GM15510 (cell line): ENCODE results near the gene PLAAT3.

Source experiments
- POLR2A ChIP-seq: IDR thresholded peaks from 3 replicates; pipeline ENCODE4 v1.6.1; 2011; ENCODE audit warnings: borderline replicate concordance; ENCODE audit not compliant: insufficient read length; ENCODE audit errors: extremely low read depth

PLAAT3 gene

DNA sequence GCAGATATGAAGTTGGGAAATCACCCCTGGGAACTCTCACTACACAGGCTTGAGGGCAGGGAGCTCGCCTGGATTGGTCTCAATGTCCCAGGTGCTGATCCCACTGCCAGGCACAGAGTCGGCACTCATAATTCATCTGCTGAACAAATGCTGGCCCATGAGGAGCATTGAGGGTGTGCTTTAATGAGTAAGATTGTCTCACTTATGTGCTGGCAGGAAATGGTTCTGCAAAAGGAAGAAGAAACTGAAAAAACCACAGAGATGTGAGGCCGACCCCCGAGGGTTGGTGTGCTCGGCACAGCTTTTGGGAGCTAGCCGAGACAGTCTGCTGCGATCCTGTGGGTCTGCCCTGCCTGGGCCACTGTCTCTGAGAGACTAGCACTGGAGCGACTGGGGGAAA lies 60.5 kb downstream of the PLAAT3 start:
- TF ChIP-seq POLR2A: no peak

- no peak for TF ChIP-seq POLR2A
Measured at GRCh38 chr11:63552921-63553320, 61.3 kb downstream of the PLAAT3 start.

- TF ChIP-seq POLR2A: no peak
Measured at GRCh38 chr11:63551889-63552266, 62.4 kb downstream of the PLAAT3 start.

GRCh38 chr11:63551091-63551888 lies 62.9 kb downstream of the PLAAT3 start:
- TF ChIP-seq POLR2A: no peak

GRCh38 chr11:63549411-63549810 lies 64.8 kb downstream of the PLAAT3 start:
- no peak for TF ChIP-seq POLR2A

GRCh38 chr11:63548178-63548577 lies 66.1 kb downstream of the PLAAT3 start:
- TF ChIP-seq POLR2A: no peak

GRCh38 chr11:63547061-63547460 lies 67.2 kb downstream of the PLAAT3 start:
- TF ChIP-seq POLR2A: no peak

DNA sequence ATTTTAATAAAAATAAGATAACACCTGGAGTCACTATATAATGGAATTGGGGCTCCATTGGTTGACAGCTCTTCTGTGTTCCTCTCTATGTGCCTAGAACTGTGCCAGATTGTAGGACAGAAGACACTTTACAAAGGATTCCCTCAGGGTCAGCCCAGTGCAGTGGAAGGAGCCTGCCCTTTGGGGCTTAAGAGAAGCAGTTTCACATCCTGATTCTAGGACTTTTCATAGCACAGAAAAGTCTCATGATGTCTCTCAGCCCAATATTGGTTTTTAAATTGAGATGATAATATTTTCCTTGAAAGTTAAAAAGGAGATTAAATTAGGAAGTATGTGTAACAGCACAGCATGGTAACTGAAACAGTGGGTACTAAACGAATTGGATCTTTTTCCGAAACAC lies 70.5 kb downstream of the PLAAT3 start:
- no peak for TF ChIP-seq POLR2A

DNA sequence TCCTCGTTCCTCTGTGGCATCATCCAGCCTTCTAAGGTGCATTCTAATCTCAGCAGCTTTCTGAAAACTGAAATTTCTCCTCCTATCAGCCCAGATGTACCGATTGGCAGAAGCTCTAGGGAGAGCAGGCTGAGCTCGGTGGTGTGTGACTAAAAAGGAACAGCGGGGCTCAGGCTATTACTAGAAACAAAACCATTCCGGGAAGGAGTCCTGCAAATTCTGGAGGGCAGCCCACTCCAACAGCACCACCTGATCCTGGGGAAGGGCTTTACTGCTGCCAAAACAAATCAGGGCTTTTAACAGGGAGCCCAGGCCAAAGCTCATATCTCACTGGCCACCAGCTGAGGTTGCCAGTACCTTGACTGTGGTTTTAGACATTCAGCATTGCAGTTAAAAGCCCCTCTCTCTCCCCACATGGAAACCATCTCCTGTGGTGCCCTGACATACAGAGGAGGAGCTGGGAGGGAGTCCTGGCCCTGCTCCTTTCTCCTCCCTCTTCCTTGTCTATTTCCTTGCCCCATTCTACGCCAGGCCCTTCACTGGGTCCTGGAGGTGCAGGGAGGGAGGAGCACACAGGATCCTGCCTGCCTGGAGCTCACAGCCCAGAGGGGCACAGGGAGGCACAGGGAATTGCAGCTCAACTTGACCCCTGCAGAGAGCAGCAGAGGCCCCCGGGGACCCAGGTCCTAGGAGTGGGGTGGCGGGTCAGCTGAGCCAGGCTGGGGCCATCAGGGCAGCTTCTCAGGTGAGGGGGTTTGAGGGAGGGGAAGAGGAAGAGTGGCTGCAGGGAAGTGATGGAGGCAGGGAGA lies 76.7 kb downstream of the PLAAT3 start:
- no peak for TF ChIP-seq POLR2A

- no peak for TF ChIP-seq POLR2A
Measured at GRCh38 chr11:63536669-63537292, 77.5 kb downstream of the PLAAT3 start, which contains the start of gene PLAAT4. TSS of gene PLAAT4 (plus strand) at chr11:63536808. CDS start at chr11:63536869, 61 bp downstream.

DNA sequence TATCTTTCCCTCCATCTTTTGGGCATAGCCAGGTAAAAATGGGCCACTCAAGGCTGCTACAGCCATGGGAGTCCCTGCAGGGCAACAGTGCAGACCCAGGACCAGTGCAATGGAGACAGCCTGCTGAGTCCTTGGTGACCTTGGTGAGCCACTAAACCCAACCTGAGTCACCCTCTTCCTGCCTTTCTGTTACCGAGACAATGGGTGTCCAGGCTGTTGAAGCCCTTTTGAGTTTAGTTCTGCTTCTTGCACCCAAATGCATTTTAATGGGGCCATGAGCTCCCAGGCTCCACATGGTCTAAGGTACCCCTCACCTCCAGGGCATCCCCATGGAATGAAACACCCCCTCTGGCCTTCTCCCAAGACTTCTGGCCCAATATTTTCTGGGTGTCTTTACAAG lies 78.5 kb downstream of the PLAAT3 start:
- no peak for TF ChIP-seq POLR2A

DNA sequence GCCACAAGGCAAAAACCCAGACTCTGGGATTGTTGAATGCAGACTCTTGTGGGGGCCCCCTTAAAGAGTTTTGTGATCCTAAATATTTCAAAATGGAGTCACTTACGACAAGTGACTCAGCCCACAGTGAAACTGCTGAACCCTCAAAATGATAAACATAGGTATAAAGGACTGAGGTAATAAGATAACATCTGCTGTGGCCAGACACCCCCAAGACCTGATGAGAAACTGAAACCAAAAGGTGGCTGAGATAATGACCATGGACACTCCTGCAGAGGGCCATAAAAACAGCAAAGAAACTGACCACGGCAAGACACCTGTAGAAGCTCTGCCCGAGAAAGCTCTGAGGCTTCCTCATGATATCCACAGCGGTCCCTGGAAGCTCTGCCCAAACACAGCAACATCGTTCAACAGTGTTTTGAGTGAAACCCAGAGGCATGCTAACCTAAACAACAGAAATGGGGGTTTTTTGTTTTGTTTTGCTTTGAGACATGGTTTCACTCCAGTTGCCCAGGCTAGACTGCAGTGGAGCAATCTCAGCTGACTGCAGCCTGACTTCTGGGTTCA lies 79.3 kb downstream of the PLAAT3 start:
- no peak for TF ChIP-seq POLR2A

DNA sequence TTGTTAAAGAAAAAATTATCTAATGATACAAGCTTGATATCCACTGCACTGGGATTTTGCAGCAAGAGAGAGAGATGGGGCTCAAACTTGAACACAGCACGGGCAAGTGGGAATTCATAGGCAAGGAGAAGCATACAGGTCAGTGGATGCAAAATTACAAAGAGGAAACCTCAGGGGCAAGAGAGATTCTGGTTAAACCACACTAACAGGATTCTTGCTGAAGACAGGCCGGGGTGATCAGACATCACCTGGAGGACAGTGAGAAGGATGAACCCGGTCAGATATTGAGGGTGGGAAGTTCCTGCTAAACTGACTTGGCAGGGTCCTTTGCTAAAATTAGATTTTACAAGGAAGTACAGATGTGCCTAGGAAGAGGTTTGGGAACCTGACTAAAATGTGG lies 80.2 kb downstream of the PLAAT3 start:
- no peak for TF ChIP-seq POLR2A

- no peak for TF ChIP-seq POLR2A
Measured at GRCh38 chr11:63532799-63533475, 81.3 kb downstream of the PLAAT3 start.
